Endodermal cell (in vitro differentiated cells): ENCODE data around the gene SHANK3. TPM values are rescaled to one million over a fixed set of nuclear protein-coding genes. Genes with fewer than 3 reads are reported as not detected.

Experiments used
- DNase-seq: peaks from one replicate; pipeline ENCODE4 v3.0.0-alpha.2; 2017
- H3K27ac ChIP-seq: 2 replicates; pipeline ENCODE4 v1.5.1; 2013; ENCODE audit warnings: mild to moderate bottlenecking, low read depth, low read length, moderate library complexity
- H3K27me3 ChIP-seq: 2 replicates; pipeline ENCODE4 v1.6.1; 2013; ENCODE audit warnings: mild to moderate bottlenecking, low read length, moderate library complexity; ENCODE audit not compliant: insufficient read depth, control insufficient read depth, poor library complexity, severe bottlenecking
- H3K36me3 ChIP-seq: 2 replicates; pipeline ENCODE4 v1.7.0; 2013; ENCODE audit warnings: mild to moderate bottlenecking, low read length, moderate library complexity; ENCODE audit not compliant: control insufficient read depth, insufficient read depth
- H3K4me1 ChIP-seq: one replicate; pipeline ENCODE4 v1.7.0; 2013; ENCODE audit warnings: low read length; ENCODE audit not compliant: control insufficient read depth, insufficient read depth
- H3K4me3 ChIP-seq: 2 replicates; pipeline ENCODE4 v1.5.1; 2013; ENCODE audit warnings: mild to moderate bottlenecking, low read length, moderate library complexity
- H3K9ac ChIP-seq: 2 replicates; pipeline ENCODE4 v1.6.1; 2013; ENCODE audit warnings: mild to moderate bottlenecking, low read length, moderate library complexity; ENCODE audit not compliant: poor library complexity, severe bottlenecking; ENCODE audit errors: extremely low read depth
- H3K9me3 ChIP-seq: 2 replicates; pipeline ENCODE4 v1.6.1; 2013; ENCODE audit warnings: mild to moderate bottlenecking, low read length, moderate library complexity; ENCODE audit not compliant: control insufficient read depth
- H3K27ac Mint-ChIP-seq: 2 replicates; pipeline ENCODE4 v1.8.0; 2020; ENCODE audit warnings: mixed read lengths
- H3K27me3 Mint-ChIP-seq: 2 replicates; pipeline ENCODE4 v1.8.0; 2021; ENCODE audit warnings: mild to moderate bottlenecking, mixed read lengths; ENCODE audit not compliant: insufficient read depth
- H3K36me3 Mint-ChIP-seq: 2 replicates; pipeline ENCODE4 v1.8.0; 2020; ENCODE audit warnings: low read depth, mixed read lengths
- H3K4me1 Mint-ChIP-seq: 2 replicates; pipeline ENCODE4 v1.8.0; 2020; ENCODE audit warnings: mixed read lengths
- H3K4me3 Mint-ChIP-seq: 2 replicates; pipeline ENCODE4 v1.8.0; 2020; ENCODE audit warnings: mild to moderate bottlenecking, moderate library complexity, mixed read lengths
- H3K9me3 Mint-ChIP-seq: 2 replicates; pipeline ENCODE4 v1.8.0; 2020; ENCODE audit warnings: mild to moderate bottlenecking, mixed read lengths
- CTCF ChIP-seq: fragments of 200-600 bp; sonication (generic); conservative IDR thresholded peaks from 2 replicates; pipeline ENCODE4 v1.5.0; 2021; ENCODE audit warnings: antibody characterized with exemption, mild to moderate bottlenecking
- WGBS, 2 experiments: methylation state at CpG; one replicate each; pipeline versions ENCODE4 v1.1.5 to v1.1.7; 2013; ENCODE audit warnings: missing lambda C conversion rate in 2 of 2, mixed read lengths in 1 of 2; ENCODE audit not compliant: insufficient coverage in 1 of 2, insufficient read length in 1 of 2; 5-methylcytosine and 5-hydroxymethylcytosine counted together
- total RNA-seq, 2 donors: library from RNA; stranded (reverse); fragmentation: NEBNext Ultra II Directional in 1 of 2; extraction: Animal tissue kit (Norgen Biotek cat#: 25700) in 1 of 2; gene quantifications; 2 replicates in 1 of 2; 3 replicates in 1 of 2; pipeline ENCODE4 v1.2.1, GENCODE V29; 2021

SHANK3 gene
- total RNA-seq, 2 donors from 2014 or later: 9.4 to 11.1 TPM

DNA sequence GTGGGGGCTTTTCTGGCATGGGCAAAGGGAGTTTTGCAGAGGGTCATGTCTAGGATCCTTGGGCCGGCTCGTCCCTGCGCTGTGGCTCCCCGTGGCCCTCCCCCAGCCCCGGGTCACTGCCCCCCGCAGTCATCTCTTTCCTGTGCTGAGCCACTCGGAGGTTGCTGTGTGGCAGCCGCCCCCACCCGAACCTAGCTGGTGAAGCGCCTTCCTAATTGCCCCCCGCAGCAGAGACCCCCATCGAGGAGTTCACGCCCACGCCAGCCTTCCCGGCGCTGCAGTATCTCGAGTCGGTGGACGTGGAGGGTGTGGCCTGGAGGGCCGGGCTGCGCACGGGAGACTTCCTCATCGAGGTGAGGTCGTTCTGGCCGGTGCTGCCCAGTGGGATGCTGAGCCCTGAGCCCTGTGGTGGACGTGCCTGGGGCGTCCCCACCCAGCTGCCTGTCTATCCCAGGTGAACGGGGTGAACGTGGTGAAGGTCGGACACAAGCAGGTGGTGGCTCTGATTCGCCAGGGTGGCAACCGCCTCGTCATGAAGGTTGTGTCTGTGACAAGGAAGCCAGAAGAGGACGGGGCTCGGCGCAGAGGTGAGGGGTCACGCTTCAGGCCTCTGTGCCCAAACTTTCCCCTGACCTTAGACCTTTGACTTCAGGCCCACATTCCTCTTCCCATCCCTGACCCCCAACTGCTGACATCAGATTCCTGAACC lies 32.0 kb downstream of the SHANK3 start:
- H3K36me3 Mint-ChIP-seq: peaks cover 4% of the 10 kb centered on the region
- H3K4me3 ChIP-seq: no peak overlapping the region
- H3K27me3 ChIP-seq: no peaks in the 10 kb centered on the region
- H3K27me3 Mint-ChIP-seq: no peaks in the 10 kb centered on the region
- no peaks in the 10 kb centered on the region for H3K36me3 ChIP-seq
- no peak overlapping the region for H3K4me3 Mint-ChIP-seq
- no peaks in the 10 kb centered on the region for H3K9me3 ChIP-seq
- no peak overlapping the region for H3K9ac ChIP-seq
- H3K9me3 Mint-ChIP-seq: no peaks in the 10 kb centered on the region
- H3K27ac ChIP-seq: peak overlapping the region; percentile 32
- peaks cover 4% of the 10 kb centered on the region for H3K4me1 Mint-ChIP-seq
- WGBS, 2 experiments: 92 to 97% methylated on average over 12 to 37 of the region's 37 CpGs
- H3K4me1 ChIP-seq: no peaks in the 10 kb centered on the region
- no peak for TF ChIP-seq CTCF
- no peak overlapping the region for H3K27ac Mint-ChIP-seq
- peak; percentile 43 for DNase-seq

DNA sequence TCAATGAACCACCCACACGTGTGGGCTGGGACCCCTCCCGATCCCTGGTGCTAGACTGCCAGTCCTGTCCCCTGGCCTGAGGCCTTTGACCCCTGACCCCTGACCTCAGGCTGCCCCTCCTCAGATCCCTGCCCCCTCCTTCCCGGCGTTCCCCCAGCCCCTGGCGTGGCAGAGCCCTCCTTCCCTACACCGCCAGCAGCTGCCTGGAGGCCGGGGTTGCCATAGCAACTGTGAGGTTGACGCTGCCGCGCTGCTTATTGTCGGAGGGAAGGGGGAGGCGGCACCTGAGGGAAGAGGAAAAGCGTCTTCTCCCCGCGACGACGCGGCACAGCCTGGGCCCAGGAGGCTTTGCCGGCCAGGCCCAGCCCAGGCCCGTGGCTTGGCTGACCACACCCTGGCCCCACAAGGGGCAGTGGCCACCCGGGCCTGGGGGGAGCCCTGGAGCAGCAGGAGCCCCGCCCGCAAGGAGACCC lies 32.6 kb downstream of the SHANK3 start:
- Mint-ChIP-seq H3K36me3 (peaks cover 4% of the 10 kb centered on the region), H3K4me3 (no peak overlapping the region)

GRCh38 chr22:50705851-50706351 lies 33.3 kb downstream of the SHANK3 start:
- Histone ChIP-seq H3K27ac (no peak overlapping the region), H3K27me3 (no peaks in the 10 kb centered on the region), H3K36me3 (no peaks in the 10 kb centered on the region), H3K9me3 (no peaks in the 10 kb centered on the region), H3K9ac (no peak overlapping the region), H3K4me3 (no peak overlapping the region), H3K4me1 (no peaks in the 10 kb centered on the region)
- no peak overlapping the region for H3K27ac Mint-ChIP-seq
- H3K4me1 Mint-ChIP-seq: no peaks in the 10 kb centered on the region
- no peaks in the 10 kb centered on the region for H3K9me3 Mint-ChIP-seq
- H3K27me3 Mint-ChIP-seq: no peaks in the 10 kb centered on the region
- peaks cover 8% of the 10 kb centered on the region for H3K36me3 Mint-ChIP-seq
- 95 to 96% methylated on average over 9 to 27 of the region's 27 CpGs for WGBS, 2 experiments
- peak; percentile 29 for DNase-seq
- no peak for TF ChIP-seq CTCF
- no peak overlapping the region for H3K4me3 Mint-ChIP-seq

More for the DNA sequence above, 32.6 kb downstream of the SHANK3 start:
- H3K27me3 Mint-ChIP-seq: no peaks in the 10 kb centered on the region
- peak; percentile 92 for DNase-seq
- no peak for TF ChIP-seq CTCF
- Histone ChIP-seq H3K9me3 (no peaks in the 10 kb centered on the region), H3K4me3 (no peak overlapping the region), H3K36me3 (no peaks in the 10 kb centered on the region), H3K4me1 (no peaks in the 10 kb centered on the region), H3K27me3 (no peaks in the 10 kb centered on the region), H3K9ac (no peak overlapping the region), H3K27ac (no peak overlapping the region)
- 35% methylated on average over 23 of the region's 23 CpGs; no CpG with 5 or more reads in 1 of the 2 experiments for WGBS, 2 experiments
- H3K27ac Mint-ChIP-seq: no peak overlapping the region
- no peaks in the 10 kb centered on the region for H3K9me3 Mint-ChIP-seq
- H3K4me1 Mint-ChIP-seq: no peaks in the 10 kb centered on the region
